ENCODE results near the gene RIT1.

DNA sequence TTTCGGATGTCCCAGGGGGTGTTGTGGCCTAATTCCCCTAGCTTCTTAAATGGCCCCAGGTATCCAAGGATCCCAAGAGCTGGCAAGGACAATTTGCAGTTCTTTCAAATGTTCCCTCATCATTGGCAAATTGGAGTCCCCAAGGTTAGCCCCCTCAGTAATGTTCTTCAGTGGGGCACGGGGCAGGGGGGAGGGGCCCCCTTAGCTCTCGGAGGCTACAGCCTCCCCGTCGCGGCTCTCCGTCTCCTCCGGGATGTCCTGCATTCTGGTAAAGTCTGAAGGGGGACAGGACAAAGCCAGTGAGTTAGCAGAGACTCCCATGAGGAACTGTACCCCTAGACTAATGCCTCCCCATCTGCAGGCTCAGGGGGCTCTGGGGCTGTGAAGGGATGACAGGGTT lies 36.6 kb upstream of the RIT1 start:
- TF ChIP-seq, protein P1, sequence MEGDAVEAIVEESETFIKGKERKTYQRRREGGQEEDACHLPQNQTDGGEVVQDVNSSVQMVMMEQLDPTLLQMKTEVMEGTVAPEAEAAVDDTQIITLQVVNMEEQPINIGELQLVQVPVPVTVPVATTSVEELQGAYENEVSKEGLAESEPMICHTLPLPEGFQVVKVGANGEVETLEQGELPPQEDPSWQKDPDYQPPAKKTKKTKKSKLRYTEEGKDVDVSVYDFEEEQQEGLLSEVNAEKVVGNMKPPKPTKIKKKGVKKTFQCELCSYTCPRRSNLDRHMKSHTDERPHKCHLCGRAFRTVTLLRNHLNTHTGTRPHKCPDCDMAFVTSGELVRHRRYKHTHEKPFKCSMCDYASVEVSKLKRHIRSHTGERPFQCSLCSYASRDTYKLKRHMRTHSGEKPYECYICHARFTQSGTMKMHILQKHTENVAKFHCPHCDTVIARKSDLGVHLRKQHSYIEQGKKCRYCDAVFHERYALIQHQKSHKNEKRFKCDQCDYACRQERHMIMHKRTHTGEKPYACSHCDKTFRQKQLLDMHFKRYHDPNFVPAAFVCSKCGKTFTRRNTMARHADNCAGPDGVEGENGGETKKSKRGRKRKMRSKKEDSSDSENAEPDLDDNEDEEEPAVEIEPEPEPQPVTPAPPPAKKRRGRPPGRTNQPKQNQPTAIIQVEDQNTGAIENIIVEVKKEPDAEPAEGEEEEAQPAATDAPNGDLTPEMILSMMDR (conservative IDR thresholded peaks at IDR 0.05), result no peak
- TF ChIP-seq EZH2 (IDR thresholded peaks at IDR 0.05; ENCODE audit: low read depth), result no peak

All from PC-9 (cell line).